Endothelial cell of umbilical vein (primary cell): ENCODE measurements around the gene STX5. TPM values are rescaled to one million over a fixed set of nuclear protein-coding genes. Genes with fewer than 3 reads are reported as not detected.

Experiments
- BruUV-seq: library from RNA; stranded (reverse); fragments of 400-500 nt; replicated peaks from 2 replicates; lab custom pipeline; 2021; lab: Mats Ljungman, UMichigan
- CTCF ChIA-PET: fragments of 300-600, 350-600 bp; sonication (Branson Sonifier 250); formaldehyde crosslinking; loops from one replicate; lab custom pipeline; 2021; ENCODE audit warnings: antibody characterized with exemption, inconsistent platforms; lab: Charles Lee
- POLR2A ChIA-PET: fragments of 300-600, 350-600 bp; sonication (Branson Sonifier 250); formaldehyde crosslinking; loops from one replicate; lab custom pipeline; 2021; ENCODE audit warnings: antibody characterized with exemption, inconsistent platforms; lab: Charles Lee
- DNase-seq: peaks from one replicate; pipeline ENCODE4 v3.0.0-alpha.2; 2011; ENCODE audit warnings: low read depth, low spot score
- FAIRE-seq: peaks from 2 replicates; lab custom pipeline; 2011; peaks lifted over from hg19 to GRCh38; lab: Jason Lieb, UNC
- H2AFZ ChIP-seq: 2 replicates; pipeline ENCODE4 v1.6.0; 2012; ENCODE audit warnings: low read depth, low read length, control low read depth, inconsistent platforms
- H3K27ac ChIP-seq: 2 replicates; pipeline ENCODE4 v1.5.1; 2011; ENCODE audit warnings: low read depth, mild to moderate bottlenecking, control low read depth, low read length, moderate library complexity; ENCODE audit not compliant: insufficient read depth
- H3K27me3 ChIP-seq, 2 experiments: 2 replicates each; pipeline versions ENCODE4 v1.6.0 to v1.6.1; 2011; ENCODE audit warnings: low read length in 2 of 2, mixed read lengths in 1 of 2; ENCODE audit not compliant: control insufficient read depth in 2 of 2, insufficient read depth in 2 of 2
- H3K36me3 ChIP-seq, 2 experiments: 2 replicates in 1 of 2; 3 replicates in 1 of 2; pipeline ENCODE4 v1.5.1; 2011; ENCODE audit warnings: low read length in 2 of 2, mild to moderate bottlenecking in 1 of 2, moderate library complexity in 1 of 2; ENCODE audit not compliant: control insufficient read depth in 2 of 2, insufficient read depth in 2 of 2; ENCODE audit errors: extremely low read depth in 1 of 2
- H3K4me1 ChIP-seq: 3 replicates; pipeline ENCODE4 v1.5.1; 2011; ENCODE audit warnings: mild to moderate bottlenecking, low read length; ENCODE audit not compliant: control insufficient read depth, insufficient read depth; ENCODE audit errors: extremely low read depth
- H3K4me2 ChIP-seq: 2 replicates; pipeline ENCODE4 v1.6.1; 2011; ENCODE audit warnings: low read length, control low read depth, mixed read lengths; ENCODE audit not compliant: insufficient read depth
- H3K4me3 ChIP-seq, 3 experiments: fragments of 200-600 bp in 1 of 3; sonication (generic), shearing (Covaris generic) in 1 of 3; replicated peaks in 1 of 3; 2 replicates each; pipeline ENCODE4 v1.5.1; 2011 to 2016; ENCODE audit warnings: control low read depth in 3 of 3, low read length in 3 of 3, mild to moderate bottlenecking in 2 of 3, inconsistent platforms in 1 of 3, low read depth in 1 of 3, moderate library complexity in 1 of 3; ENCODE audit not compliant: insufficient read depth in 1 of 3
- H3K79me2 ChIP-seq: 2 replicates; pipeline ENCODE4 v1.6.0; 2012; ENCODE audit warnings: low read length, inconsistent platforms; ENCODE audit not compliant: control insufficient read depth, insufficient read depth
- H3K9ac ChIP-seq: replicated peaks from 2 replicates; pipeline ENCODE3; 2011; ENCODE audit warnings: low read length, control low read depth; ENCODE audit not compliant: insufficient read depth; ENCODE audit errors: extremely low read depth
- H3K9me1 ChIP-seq: replicated peaks from 3 replicates; pipeline ENCODE4 v1.6.0; 2011; ENCODE audit warnings: mild to moderate bottlenecking, low read length; ENCODE audit not compliant: control insufficient read depth, insufficient read depth; ENCODE audit errors: extremely low read depth
- H3K9me3 ChIP-seq: replicated peaks from 2 replicates; pipeline ENCODE4 v1.5.1; 2012; ENCODE audit warnings: low read length, inconsistent platforms; ENCODE audit not compliant: control insufficient read depth, insufficient read depth
- H4K20me1 ChIP-seq: replicated peaks from 2 replicates; pipeline ENCODE3; 2011; ENCODE audit warnings: mild to moderate bottlenecking, low read length; ENCODE audit not compliant: control insufficient read depth, insufficient read depth; ENCODE audit errors: extremely low read depth
- CTCF ChIP-seq, 2 donors: IDR thresholded peaks; 1 replicate in 1 of 2; 2 replicates in 1 of 2; pipeline ENCODE4 v1.5.1; 2011; ENCODE audit warnings: low read length in 2 of 2, mild to moderate bottlenecking in 2 of 2, moderate library complexity in 2 of 2, control low read depth in 1 of 2, inconsistent platforms in 1 of 2, low read depth in 1 of 2; ENCODE audit not compliant: insufficient read depth in 1 of 2; ENCODE audit errors: extremely low read depth in 1 of 2
- EZH2 ChIP-seq: IDR thresholded peaks from 2 replicates; pipeline ENCODE4 v1.6.1; 2012; ENCODE audit warnings: borderline replicate concordance, low read depth, mild to moderate bottlenecking, moderate library complexity, low read length, inconsistent platforms; ENCODE audit not compliant: severe bottlenecking
- FOS ChIP-seq: IDR thresholded peaks from 2 replicates; pipeline ENCODE4 v1.6.1; 2011; ENCODE audit warnings: mild to moderate bottlenecking, low read length, moderate library complexity, borderline replicate concordance; ENCODE audit not compliant: insufficient read depth
- GATA2 ChIP-seq: IDR thresholded peaks from 2 replicates; pipeline ENCODE4 v1.7.0; 2011; ENCODE audit warnings: low read depth, mild to moderate bottlenecking, moderate library complexity, mixed read lengths, low read length; ENCODE audit not compliant: insufficient read length, insufficient read depth
- JUN ChIP-seq: IDR thresholded peaks from 2 replicates; pipeline ENCODE4 v1.6.1; 2011; ENCODE audit warnings: borderline replicate concordance, low read depth; ENCODE audit not compliant: insufficient read length, insufficient read depth
- MAX ChIP-seq: IDR thresholded peaks from 2 replicates; pipeline ENCODE4 v1.6.1; 2011; ENCODE audit not compliant: insufficient read depth, insufficient read length
- MYC ChIP-seq: IDR thresholded peaks from one replicate; pipeline ENCODE4 v1.6.1; 2011; ENCODE audit warnings: mild to moderate bottlenecking, low read depth, low read length
- POLR2A ChIP-seq: IDR thresholded peaks from 2 replicates; pipeline ENCODE4 v1.6.1; 2012; ENCODE audit warnings: low read depth, mild to moderate bottlenecking, control low read depth, low read length
- POLR2AphosphoS5 ChIP-seq: IDR thresholded peaks from 2 replicates; pipeline ENCODE4 v1.6.1; 2012; ENCODE audit warnings: low read depth, mild to moderate bottlenecking, control low read depth, low read length, moderate library complexity; ENCODE audit not compliant: insufficient read depth
- dilution Hi-C: fragments of 300-500 bp; cut with MboI; formaldehyde crosslinking; loops from one replicate; pipeline ENCODE4 v1.15.0; 2019; ENCODE audit warnings: low sequenced_read_pairs; ENCODE audit not compliant: extremely low pct_ligation_motif_present
- intact Hi-C: fragments of 100-400 bp; cut with micrococcal nuclease; formaldehyde crosslinking; loops from one replicate; pipeline ENCODE4 v1.10.0; 2022
- polyA plus RNA-seq, 4 experiments: library from polyadenylated mRNA; depleted of rRNA in 3 of 4; stranded (reverse) in 3 of 4; unstranded in 1 of 4; fragments of >200 nt; gene quantifications; 2 replicates each; pipeline versions ENCODE4 v1.2.1 to v1.2.3, GENCODE V29; 2011 to 2012; ENCODE audit warnings: missing spikeins in 1 of 4
- total RNA-seq: library from RNA; stranded (reverse); gene quantifications from 2 replicates; pipeline ENCODE4 v1.2.3, GENCODE V29; 2021

The STX5 gene
- total and polyA plus RNA-seq, 2 donors (not counting 3 experiments of a cell fraction or from before 2014, with no cell fraction given), result 41.3 to 46.4 TPM

GRCh38 chr11:62796281-62796680 lies 35.6 kb downstream of the STX5 start:
- peaks cover 38 to 69% of the 10 kb centered on the region in 2 experiments for H3K36me3 ChIP-seq
- H3K27me3 ChIP-seq, result no peaks in the 10 kb centered on the region
- no peak overlapping the region for H2AFZ ChIP-seq
- H3K27ac ChIP-seq, result no peak overlapping the region
- H3K9me3 ChIP-seq, result no peaks in the 10 kb centered on the region
- H3K4me2 ChIP-seq, result no peak overlapping the region
- no peak for TF ChIP-seq POLR2A
- no peak for TF ChIP-seq JUN
- no peak for TF ChIP-seq FOS
- no peak for TF ChIP-seq MYC
- no peak for TF ChIP-seq MAX
- TF ChIP-seq GATA2, result no peak
- TF ChIP-seq EZH2, result no peak
- TF ChIP-seq POLR2AphosphoS5, result no peak
- TF ChIP-seq CTCF (IDR thresholded peaks at IDR 0.05; ENCODE audit: extremely low read depth in 1 of 2, insufficient read depth in 1 of 2, low read depth in 1 of 2, low read length in 2 of 2), result no peak
- H4K20me1 ChIP-seq, result no peaks in the 10 kb centered on the region
- no peak overlapping the region for H3K4me3 ChIP-seq
- H3K4me1 ChIP-seq, result peaks cover 5% of the 10 kb centered on the region
- DNase-seq (no peak), FAIRE-seq (no peak)
- H3K9ac ChIP-seq, result no peak overlapping the region
- dilution Hi-C loops, result no loop called here
- peaks cover 3% of the 10 kb centered on the region for H3K79me2 ChIP-seq
- ChIA-PET CTCF (interaction anchor here (1.5 to 3.9 kb wide), 3 partner anchors 9 to 10 kb away, joined by 4 to 21 read pairs (median 5); partner anchors contain the start of genes NXF1 and TMEM179B), POLR2A (interaction anchor here (0.8 to 2.0 kb wide), 3 partner anchors 10 to 45 kb away, joined by 3 to 7 read pairs (median 4); partner anchors contain the start of gene STX5)
- intact Hi-C loops, result no loop called here
- no TSS peak for BruUV-seq
- H3K9me1 ChIP-seq, result no peaks in the 10 kb centered on the region
